Endothelial cell of umbilical vein (primary cell): Measurements from ENCODE around the gene DDX27. TPM values are rescaled to one million over a fixed set of nuclear protein-coding genes. Genes with fewer than 3 reads are reported as not detected.

Experiments used
- BruUV-seq: library from RNA; stranded (reverse); fragments of 400-500 nt; replicated peaks from 2 replicates; lab custom pipeline; 2021; lab: Mats Ljungman, UMichigan
- CTCF ChIA-PET: fragments of 300-600, 350-600 bp; sonication (Branson Sonifier 250); formaldehyde crosslinking; loops from one replicate; lab custom pipeline; 2021; ENCODE audit warnings: antibody characterized with exemption, inconsistent platforms; lab: Charles Lee
- POLR2A ChIA-PET: fragments of 300-600, 350-600 bp; sonication (Branson Sonifier 250); formaldehyde crosslinking; loops from one replicate; lab custom pipeline; 2021; ENCODE audit warnings: antibody characterized with exemption, inconsistent platforms; lab: Charles Lee
- DNase-seq: peaks from one replicate; pipeline ENCODE4 v3.0.0-alpha.2; 2011; ENCODE audit warnings: low read depth, low spot score
- FAIRE-seq: peaks from 2 replicates; lab custom pipeline; 2011; peaks lifted over from hg19 to GRCh38; lab: Jason Lieb, UNC
- H2AFZ ChIP-seq: 2 replicates; pipeline ENCODE4 v1.6.0; 2012; ENCODE audit warnings: low read depth, low read length, control low read depth, inconsistent platforms
- H3K27ac ChIP-seq: 2 replicates; pipeline ENCODE4 v1.5.1; 2011; ENCODE audit warnings: low read depth, mild to moderate bottlenecking, control low read depth, low read length, moderate library complexity; ENCODE audit not compliant: insufficient read depth
- H3K27me3 ChIP-seq, 2 experiments: 2 replicates each; pipeline versions ENCODE4 v1.6.0 to v1.6.1; 2011; ENCODE audit warnings: low read length in 2 of 2, mixed read lengths in 1 of 2; ENCODE audit not compliant: control insufficient read depth in 2 of 2, insufficient read depth in 2 of 2
- H3K36me3 ChIP-seq, 2 experiments: 2 replicates in 1 of 2; 3 replicates in 1 of 2; pipeline ENCODE4 v1.5.1; 2011; ENCODE audit warnings: low read length in 2 of 2, mild to moderate bottlenecking in 1 of 2, moderate library complexity in 1 of 2; ENCODE audit not compliant: control insufficient read depth in 2 of 2, insufficient read depth in 2 of 2; ENCODE audit errors: extremely low read depth in 1 of 2
- H3K4me1 ChIP-seq: 3 replicates; pipeline ENCODE4 v1.5.1; 2011; ENCODE audit warnings: mild to moderate bottlenecking, low read length; ENCODE audit not compliant: control insufficient read depth, insufficient read depth; ENCODE audit errors: extremely low read depth
- H3K4me2 ChIP-seq: 2 replicates; pipeline ENCODE4 v1.6.1; 2011; ENCODE audit warnings: low read length, control low read depth, mixed read lengths; ENCODE audit not compliant: insufficient read depth
- H3K4me3 ChIP-seq, 3 experiments: fragments of 200-600 bp in 1 of 3; sonication (generic), shearing (Covaris generic) in 1 of 3; replicated peaks in 1 of 3; 2 replicates each; pipeline ENCODE4 v1.5.1; 2011 to 2016; ENCODE audit warnings: control low read depth in 3 of 3, low read length in 3 of 3, mild to moderate bottlenecking in 2 of 3, inconsistent platforms in 1 of 3, low read depth in 1 of 3, moderate library complexity in 1 of 3; ENCODE audit not compliant: insufficient read depth in 1 of 3
- H3K79me2 ChIP-seq: 2 replicates; pipeline ENCODE4 v1.6.0; 2012; ENCODE audit warnings: low read length, inconsistent platforms; ENCODE audit not compliant: control insufficient read depth, insufficient read depth
- H3K9ac ChIP-seq: replicated peaks from 2 replicates; pipeline ENCODE3; 2011; ENCODE audit warnings: low read length, control low read depth; ENCODE audit not compliant: insufficient read depth; ENCODE audit errors: extremely low read depth
- H3K9me1 ChIP-seq: replicated peaks from 3 replicates; pipeline ENCODE4 v1.6.0; 2011; ENCODE audit warnings: mild to moderate bottlenecking, low read length; ENCODE audit not compliant: control insufficient read depth, insufficient read depth; ENCODE audit errors: extremely low read depth
- H3K9me3 ChIP-seq: replicated peaks from 2 replicates; pipeline ENCODE4 v1.5.1; 2012; ENCODE audit warnings: low read length, inconsistent platforms; ENCODE audit not compliant: control insufficient read depth, insufficient read depth
- H4K20me1 ChIP-seq: replicated peaks from 2 replicates; pipeline ENCODE3; 2011; ENCODE audit warnings: mild to moderate bottlenecking, low read length; ENCODE audit not compliant: control insufficient read depth, insufficient read depth; ENCODE audit errors: extremely low read depth
- EZH2 ChIP-seq: IDR thresholded peaks from 2 replicates; pipeline ENCODE4 v1.6.1; 2012; ENCODE audit warnings: borderline replicate concordance, low read depth, mild to moderate bottlenecking, moderate library complexity, low read length, inconsistent platforms; ENCODE audit not compliant: severe bottlenecking
- FOS ChIP-seq: IDR thresholded peaks from 2 replicates; pipeline ENCODE4 v1.6.1; 2011; ENCODE audit warnings: mild to moderate bottlenecking, low read length, moderate library complexity, borderline replicate concordance; ENCODE audit not compliant: insufficient read depth
- GATA2 ChIP-seq: IDR thresholded peaks from 2 replicates; pipeline ENCODE4 v1.7.0; 2011; ENCODE audit warnings: low read depth, mild to moderate bottlenecking, moderate library complexity, mixed read lengths, low read length; ENCODE audit not compliant: insufficient read length, insufficient read depth
- JUN ChIP-seq: IDR thresholded peaks from 2 replicates; pipeline ENCODE4 v1.6.1; 2011; ENCODE audit warnings: borderline replicate concordance, low read depth; ENCODE audit not compliant: insufficient read length, insufficient read depth
- MAX ChIP-seq: IDR thresholded peaks from 2 replicates; pipeline ENCODE4 v1.6.1; 2011; ENCODE audit not compliant: insufficient read depth, insufficient read length
- MYC ChIP-seq: IDR thresholded peaks from one replicate; pipeline ENCODE4 v1.6.1; 2011; ENCODE audit warnings: mild to moderate bottlenecking, low read depth, low read length
- POLR2A ChIP-seq: IDR thresholded peaks from 2 replicates; pipeline ENCODE4 v1.6.1; 2012; ENCODE audit warnings: low read depth, mild to moderate bottlenecking, control low read depth, low read length
- POLR2AphosphoS5 ChIP-seq: IDR thresholded peaks from 2 replicates; pipeline ENCODE4 v1.6.1; 2012; ENCODE audit warnings: low read depth, mild to moderate bottlenecking, control low read depth, low read length, moderate library complexity; ENCODE audit not compliant: insufficient read depth
- dilution Hi-C: fragments of 300-500 bp; cut with MboI; formaldehyde crosslinking; loops from one replicate; pipeline ENCODE4 v1.15.0; 2019; ENCODE audit warnings: low sequenced_read_pairs; ENCODE audit not compliant: extremely low pct_ligation_motif_present
- intact Hi-C: fragments of 100-400 bp; cut with micrococcal nuclease; formaldehyde crosslinking; loops from one replicate; pipeline ENCODE4 v1.10.0; 2022
- polyA plus RNA-seq, 4 experiments: library from polyadenylated mRNA; depleted of rRNA in 3 of 4; stranded (reverse) in 3 of 4; unstranded in 1 of 4; fragments of >200 nt; gene quantifications; 2 replicates each; pipeline versions ENCODE4 v1.2.1 to v1.2.3, GENCODE V29; 2011 to 2012; ENCODE audit warnings: missing spikeins in 1 of 4
- total RNA-seq: library from RNA; stranded (reverse); gene quantifications from 2 replicates; pipeline ENCODE4 v1.2.3, GENCODE V29; 2021
- TF ChIP-seq, protein P1 (sequence below), 2 donors: IDR thresholded peaks; 1 replicate in 1 of 2; 2 replicates in 1 of 2; pipeline ENCODE4 v1.5.1; 2011; ENCODE audit warnings: low read length in 2 of 2, mild to moderate bottlenecking in 2 of 2, moderate library complexity in 2 of 2, control low read depth in 1 of 2, inconsistent platforms in 1 of 2, low read depth in 1 of 2; ENCODE audit not compliant: insufficient read depth in 1 of 2; ENCODE audit errors: extremely low read depth in 1 of 2

Gene DDX27
- total and polyA plus RNA-seq, 2 donors (not counting 3 experiments of a cell fraction or from before 2014, with no cell fraction given) = 24.0 to 25.7 TPM

- Histone ChIP-seq H3K79me2 (peaks cover 37% of the 10 kb centered on the region), H3K9ac (no peak overlapping the region), H3K27me3 (no peaks in the 10 kb centered on the region), H3K9me3 (no peaks in the 10 kb centered on the region), H4K20me1 (peaks cover 6% of the 10 kb centered on the region), H3K4me3 (no peak overlapping the region), H3K4me2 (no peak overlapping the region), H2AFZ (no peak overlapping the region), H3K36me3 (peaks cover 22 to 26% of the 10 kb centered on the region in 2 experiments), H3K27ac (no peak overlapping the region), H3K4me1 (peaks cover 27% of the 10 kb centered on the region), H3K9me1 (peaks cover 4% of the 10 kb centered on the region)
- DNase-seq (no peak), FAIRE-seq (no peak)
- ChIA-PET CTCF (interaction anchor here (0.6 to 3.3 kb wide), 6 partner anchors 9 to 809 kb away, joined by 3 to 8 read pairs (median 4); no protein-coding TSS in a partner anchor), POLR2A (no interaction called here)
- TF ChIP-seq JUN (no peak), MYC (no peak), FOS (no peak), GATA2 (no peak), POLR2A (no peak), POLR2AphosphoS5 (no peak), EZH2 (no peak), MAX (no peak)
- TF ChIP-seq, protein P1, sequence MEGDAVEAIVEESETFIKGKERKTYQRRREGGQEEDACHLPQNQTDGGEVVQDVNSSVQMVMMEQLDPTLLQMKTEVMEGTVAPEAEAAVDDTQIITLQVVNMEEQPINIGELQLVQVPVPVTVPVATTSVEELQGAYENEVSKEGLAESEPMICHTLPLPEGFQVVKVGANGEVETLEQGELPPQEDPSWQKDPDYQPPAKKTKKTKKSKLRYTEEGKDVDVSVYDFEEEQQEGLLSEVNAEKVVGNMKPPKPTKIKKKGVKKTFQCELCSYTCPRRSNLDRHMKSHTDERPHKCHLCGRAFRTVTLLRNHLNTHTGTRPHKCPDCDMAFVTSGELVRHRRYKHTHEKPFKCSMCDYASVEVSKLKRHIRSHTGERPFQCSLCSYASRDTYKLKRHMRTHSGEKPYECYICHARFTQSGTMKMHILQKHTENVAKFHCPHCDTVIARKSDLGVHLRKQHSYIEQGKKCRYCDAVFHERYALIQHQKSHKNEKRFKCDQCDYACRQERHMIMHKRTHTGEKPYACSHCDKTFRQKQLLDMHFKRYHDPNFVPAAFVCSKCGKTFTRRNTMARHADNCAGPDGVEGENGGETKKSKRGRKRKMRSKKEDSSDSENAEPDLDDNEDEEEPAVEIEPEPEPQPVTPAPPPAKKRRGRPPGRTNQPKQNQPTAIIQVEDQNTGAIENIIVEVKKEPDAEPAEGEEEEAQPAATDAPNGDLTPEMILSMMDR (IDR thresholded peaks at IDR 0.05; ENCODE audit: extremely low read depth in 1 of 2, insufficient read depth in 1 of 2, low read depth in 1 of 2, low read length in 2 of 2) = no peak
- BruUV-seq = no TSS peak
- dilution Hi-C loops = no loop called here
- intact Hi-C loops = no loop called here
These were observed 43.2 kb downstream of the DDX27 start for GRCh38 chr20:49262444-49262843.
